Gastroesophageal sphincter (tissue), 4 donors: ENCODE measurements around the gene PSEN2. TPM values are rescaled to one million over a fixed set of nuclear protein-coding genes. Genes with fewer than 3 reads are reported as not detected.

Source experiments
- ATAC-seq: fragments of 150-250 bp; one replicate; pipeline ENCODE4 v1.9.1; 2016; ENCODE audit warnings: mild to moderate bottlenecking, moderate library complexity
- H3K27ac ChIP-seq, 4 donors: fragments of 200-600 bp; sonication (generic) in 3 of 4; 1 replicate in 3 of 4; 2 replicates in 1 of 4; pipeline ENCODE4 v1.5.1; 2016 to 2019
- H3K27me3 ChIP-seq: fragments of 200-600 bp; sonication (generic); one replicate; pipeline ENCODE4 v1.5.1; 2019
- H3K36me3 ChIP-seq, 2 donors: fragments of 200-600 bp; sonication (generic); one replicate each; pipeline ENCODE4 v1.5.1; 2019; ENCODE audit warnings: control low read depth in 1 of 2
- H3K4me1 ChIP-seq, 3 donors: fragments of 200-600 bp; sonication (generic); 1 replicate in 2 of 3; 2 replicates in 1 of 3; pipeline ENCODE4 v1.5.1; 2016 to 2019; ENCODE audit warnings: control low read depth in 2 of 3
- H3K4me3 ChIP-seq, 2 donors: fragments of 200-600 bp; sonication (generic); one replicate each; pipeline ENCODE4 v1.5.1; 2019; ENCODE audit warnings: mild to moderate bottlenecking in 1 of 2, moderate library complexity in 1 of 2
- H3K9me3 ChIP-seq, 3 donors: fragments of 200-600 bp; sonication (generic); one replicate each; pipeline ENCODE4 v1.5.1; 2017 to 2019; ENCODE audit warnings: control low read depth in 2 of 3
- EP300 ChIP-seq: sonication (generic); formaldehyde crosslinking; IDR thresholded peaks from one replicate; pipeline ENCODE4 v1.6.1; 2017; ENCODE audit warnings: antibody characterized with exemption, mild to moderate bottlenecking
- POLR2A ChIP-seq, 2 donors: fragments of 450-650 bp; IDR thresholded peaks; one replicate each; pipeline ENCODE4 v1.6.1; 2017; ENCODE audit warnings: antibody characterized with exemption in 2 of 2, mild to moderate bottlenecking in 2 of 2, moderate library complexity in 1 of 2
- POLR2AphosphoS5 ChIP-seq: sonication (generic); formaldehyde crosslinking; IDR thresholded peaks from one replicate; pipeline ENCODE4 v1.6.1; 2017; ENCODE audit warnings: antibody characterized with exemption
- WGBS, 2 donors: methylation state at CpG; one replicate each; pipeline ENCODE4 v1.1.5; 2018; ENCODE audit warnings: low coverage in 1 of 2; 5-methylcytosine and 5-hydroxymethylcytosine counted together
- total RNA-seq, 4 donors: library from RNA; depleted of rRNA; stranded (reverse); fragments of >200 nt; gene quantifications; one replicate each; pipeline ENCODE4 v1.1.0, GENCODE V29; 2016
- TF ChIP-seq, protein P1 (sequence below), 4 experiments: fragments of 200-600 bp in 2 of 4; fragments of 450-650 bp in 2 of 4; sonication (generic) in 1 of 4; IDR thresholded peaks; one replicate each; pipeline ENCODE4 v1.5.1; 2017 to 2019; ENCODE audit warnings: antibody characterized with exemption in 4 of 4, mild to moderate bottlenecking in 2 of 4, moderate library complexity in 2 of 4

The PSEN2 gene
- total RNA-seq, 4 donors from 2014 or later = 41.4 to 64.4 (median 42.5) TPM

DNA sequence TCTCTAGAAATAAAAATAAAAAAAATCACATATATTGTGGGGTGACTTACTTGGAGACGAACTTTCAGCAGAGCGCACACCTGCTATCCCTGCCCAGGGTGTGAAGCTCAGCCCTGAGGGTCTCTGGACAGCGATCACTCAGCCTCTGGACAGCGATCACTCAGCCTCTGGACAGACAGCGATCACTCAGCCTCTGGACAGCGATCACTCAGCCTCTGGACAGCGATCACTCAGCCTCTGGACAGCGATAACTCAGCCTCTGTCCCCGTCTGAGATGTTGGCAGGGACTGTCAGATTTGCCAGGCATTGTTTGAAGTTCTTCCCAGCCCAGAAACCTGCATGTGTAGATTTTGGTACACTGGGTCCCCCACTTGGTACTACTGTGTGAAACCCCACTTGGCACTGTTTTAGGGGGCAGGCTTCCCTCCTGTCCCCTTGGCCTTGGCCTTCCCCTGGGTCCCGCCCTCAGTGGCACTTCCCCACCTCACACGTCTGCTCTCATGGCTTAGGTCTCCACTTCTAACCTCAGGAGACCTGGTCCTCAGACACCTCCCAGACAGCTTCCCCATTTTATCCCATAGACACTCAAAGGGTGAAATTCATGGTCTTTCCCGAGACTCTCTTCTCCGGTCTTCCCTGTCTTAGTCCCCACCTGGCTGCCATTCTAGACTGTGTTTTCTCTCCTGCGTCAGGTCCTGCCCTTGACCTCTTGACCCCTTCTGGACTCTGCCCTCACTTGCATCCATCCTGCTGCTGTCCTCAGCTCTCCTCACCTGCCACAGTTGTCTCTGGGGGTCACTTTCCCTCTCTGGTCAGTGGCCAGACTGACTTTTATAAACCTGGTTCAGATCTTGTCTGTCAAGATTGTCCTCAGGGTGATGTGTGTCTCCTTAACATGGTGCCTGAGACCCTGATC is 10.2 kb downstream of the PSEN2 start:
- ATAC-seq = no peak
- Histone ChIP-seq H3K27ac (no peak overlapping the region), H3K4me1 (peaks cover 0 to 24% (median 5%) of the 10 kb centered on the region in 3 donors), H3K36me3 (peaks cover 0 to 98% of the 10 kb centered on the region in 2 donors), H3K4me3 (no peak overlapping the region), H3K27me3 (no peaks in the 10 kb centered on the region), H3K9me3 (no peaks in the 10 kb centered on the region)
- TF ChIP-seq EP300 (no peak), POLR2AphosphoS5 (no peak), POLR2A (IDR thresholded peaks at IDR 0.05) (no peak)
- TF ChIP-seq, protein P1, sequence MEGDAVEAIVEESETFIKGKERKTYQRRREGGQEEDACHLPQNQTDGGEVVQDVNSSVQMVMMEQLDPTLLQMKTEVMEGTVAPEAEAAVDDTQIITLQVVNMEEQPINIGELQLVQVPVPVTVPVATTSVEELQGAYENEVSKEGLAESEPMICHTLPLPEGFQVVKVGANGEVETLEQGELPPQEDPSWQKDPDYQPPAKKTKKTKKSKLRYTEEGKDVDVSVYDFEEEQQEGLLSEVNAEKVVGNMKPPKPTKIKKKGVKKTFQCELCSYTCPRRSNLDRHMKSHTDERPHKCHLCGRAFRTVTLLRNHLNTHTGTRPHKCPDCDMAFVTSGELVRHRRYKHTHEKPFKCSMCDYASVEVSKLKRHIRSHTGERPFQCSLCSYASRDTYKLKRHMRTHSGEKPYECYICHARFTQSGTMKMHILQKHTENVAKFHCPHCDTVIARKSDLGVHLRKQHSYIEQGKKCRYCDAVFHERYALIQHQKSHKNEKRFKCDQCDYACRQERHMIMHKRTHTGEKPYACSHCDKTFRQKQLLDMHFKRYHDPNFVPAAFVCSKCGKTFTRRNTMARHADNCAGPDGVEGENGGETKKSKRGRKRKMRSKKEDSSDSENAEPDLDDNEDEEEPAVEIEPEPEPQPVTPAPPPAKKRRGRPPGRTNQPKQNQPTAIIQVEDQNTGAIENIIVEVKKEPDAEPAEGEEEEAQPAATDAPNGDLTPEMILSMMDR (IDR thresholded peaks at IDR 0.05) = no peak
- whole genome bisulfite sequencing, 2 donors = 87 to 92% methylated on average over 8 to 14 of the region's 14 CpGs

DNA sequence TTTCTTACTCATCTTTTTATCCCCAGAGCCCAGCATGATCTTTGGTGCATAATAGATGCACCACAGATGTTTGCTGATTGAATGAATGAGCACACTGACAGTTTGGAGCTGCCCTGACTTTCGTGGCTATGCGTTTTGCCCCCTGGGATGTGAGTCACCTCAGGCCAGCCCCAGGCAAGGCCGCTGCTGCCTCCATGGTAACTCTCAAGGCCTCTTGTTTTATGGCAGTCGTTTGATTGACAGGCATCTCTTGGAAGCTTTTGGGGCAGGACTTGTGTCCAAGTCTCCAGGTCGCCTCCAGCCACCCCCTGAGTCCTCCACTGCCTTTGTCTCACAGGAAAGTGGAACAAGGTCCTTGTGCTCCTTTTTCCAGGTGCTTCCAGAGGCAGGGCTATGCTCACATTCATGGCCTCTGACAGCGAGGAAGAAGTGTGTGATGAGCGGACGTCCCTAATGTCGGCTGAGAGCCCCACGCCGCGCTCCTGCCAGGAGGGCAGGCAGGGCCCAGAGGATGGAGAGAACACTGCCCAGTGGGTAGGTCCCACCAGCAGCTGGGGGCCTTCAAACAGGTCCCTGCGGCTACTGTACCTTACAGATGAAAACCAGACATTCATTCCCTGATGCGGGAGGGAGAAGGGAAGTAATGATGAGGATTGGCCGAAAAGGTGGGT is 11.2 kb downstream of the PSEN2 start:
- Histone ChIP-seq H3K27ac (peak overlapping the region in 3 of 4 donors; percentile 21 to 31 (median 28)), H3K9me3 (no peaks in the 10 kb centered on the region), H3K27me3 (no peaks in the 10 kb centered on the region), H3K4me1 (peaks cover 0 to 24% (median 5%) of the 10 kb centered on the region in 3 donors), H3K36me3 (peaks cover 0 to 98% of the 10 kb centered on the region in 2 donors), H3K4me3 (no peak overlapping the region)
- TF ChIP-seq POLR2A (IDR thresholded peaks at IDR 0.05) (no peak), EP300 (no peak), POLR2AphosphoS5 (no peak)
- TF ChIP-seq, protein P1 (IDR thresholded peaks at IDR 0.05) = no peak
- ATAC-seq = no peak
- 100% methylated on average over 1 of the region's 15 CpGs; no CpG with 5 or more reads in 1 of the 2 donors for WGBS, 2 donors

GRCh38 chr1:226882187-226882586 is 11.8 kb downstream of the PSEN2 start:
- H3K4me1 ChIP-seq = peaks cover 0 to 24% (median 5%) of the 10 kb centered on the region in 3 donors
- no peaks in the 10 kb centered on the region for H3K27me3 ChIP-seq
- WGBS, 2 donors = 32 to 48% methylated on average over 4 of the region's 5 CpGs
- no peaks in the 10 kb centered on the region for H3K9me3 ChIP-seq
- H3K36me3 ChIP-seq = peaks cover 0 to 98% of the 10 kb centered on the region in 2 donors
- no peak for TF ChIP-seq EP300
- no peak for TF ChIP-seq POLR2A (IDR thresholded peaks at IDR 0.05)
- TF ChIP-seq, protein P1 (IDR thresholded peaks at IDR 0.05) = no peak
- no peak for TF ChIP-seq POLR2AphosphoS5
- ATAC-seq = no peak
- peak overlapping the region in 3 of 4 donors; percentile 21 to 31 (median 28) for H3K27ac ChIP-seq
- peak overlapping the region in 1 of 2 donors; percentile 19 for H3K4me3 ChIP-seq

GRCh38 chr1:226882631-226883409 is 12.4 kb downstream of the PSEN2 start:
- no peaks in the 10 kb centered on the region for H3K27me3 ChIP-seq

More at GRCh38 chr1:226882631-226883409, 12.4 kb downstream of the PSEN2 start:
- WGBS, 2 donors = 38% methylated on average over 9 of the region's 9 CpGs; no CpG with 5 or more reads in 1 of the 2 donors
- Histone ChIP-seq H3K27ac (peak overlapping the region in 3 of 4 donors; percentile 21 to 31 (median 28)), H3K36me3 (peaks cover 0 to 98% of the 10 kb centered on the region in 2 donors), H3K4me3 (peak overlapping the region in 1 of 2 donors; percentile 19), H3K4me1 (peaks cover 0 to 24% (median 5%) of the 10 kb centered on the region in 3 donors), H3K9me3 (no peaks in the 10 kb centered on the region)
- no peak for ATAC-seq
- TF ChIP-seq EP300 (no peak), POLR2AphosphoS5 (no peak), POLR2A (IDR thresholded peaks at IDR 0.05) (no peak)
- TF ChIP-seq, protein P1 (IDR thresholded peaks at IDR 0.05) = no peak
